Activated CD4-positive, alpha-beta T cell treated with anti-CD3 and anti-CD28 coated beads, Interleukin-2, amount 50 U/mL, for 48 hours (primary cell): ENCODE results near the gene TASOR2.
A peak's percentile ranks its signal among the peaks of the same experiment; 100 is the strongest.

Source experiments
- DNase-seq, 2 experiments: peaks; one replicate each; pipeline ENCODE4 v3.0.0-alpha.2; 2020

Gene TASOR2

DNA sequence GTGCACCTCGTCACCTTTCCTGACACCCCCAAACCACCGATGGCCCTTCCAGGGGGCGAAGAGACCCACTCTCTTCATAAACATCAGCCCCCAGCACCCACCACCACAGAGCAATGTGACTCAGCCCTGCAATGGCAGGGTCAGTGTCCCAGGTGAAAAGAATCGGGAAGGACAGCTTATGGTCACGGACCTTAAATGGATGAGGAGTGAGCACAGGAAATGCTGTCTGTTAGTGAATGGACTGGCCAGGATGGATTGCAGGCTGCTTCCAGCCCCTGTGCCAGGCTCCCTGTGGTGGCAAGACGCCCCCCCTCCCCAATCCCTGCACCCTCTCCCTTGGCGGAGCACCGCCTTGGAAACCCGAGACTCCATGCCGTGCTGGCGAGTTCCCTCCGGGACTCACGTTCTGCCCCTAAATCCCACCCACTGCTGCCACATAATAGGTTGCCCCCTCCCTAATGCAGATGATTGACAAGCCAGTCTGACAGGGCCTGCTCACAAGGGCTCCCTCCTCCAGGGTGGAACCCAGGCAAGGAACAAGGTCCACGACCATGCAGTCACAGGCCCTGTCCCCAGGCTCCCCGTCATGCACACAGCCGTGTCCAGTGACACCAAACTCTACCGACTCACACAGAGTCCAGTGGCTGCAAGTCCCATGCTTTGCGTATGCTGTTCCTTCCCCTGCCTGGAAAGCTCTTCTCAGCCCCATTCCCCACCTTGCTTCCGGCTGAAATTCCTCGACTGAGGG lies 25.6 kb upstream of the TASOR2 start:
- no peak for DNase-seq

GRCh38 chr10:5659702-5660528 lies 24.7 kb upstream of the TASOR2 start:
- DNase-seq = no peak

GRCh38 chr10:5661043-5661442 lies 23.6 kb upstream of the TASOR2 start:
- no peak for DNase-seq

- no peak for DNase-seq
Observed at GRCh38 chr10:5662708-5663579, 21.7 kb upstream of the TASOR2 start.

GRCh38 chr10:5663692-5664427 lies 20.8 kb upstream of the TASOR2 start:
- DNase-seq = no peak

DNA sequence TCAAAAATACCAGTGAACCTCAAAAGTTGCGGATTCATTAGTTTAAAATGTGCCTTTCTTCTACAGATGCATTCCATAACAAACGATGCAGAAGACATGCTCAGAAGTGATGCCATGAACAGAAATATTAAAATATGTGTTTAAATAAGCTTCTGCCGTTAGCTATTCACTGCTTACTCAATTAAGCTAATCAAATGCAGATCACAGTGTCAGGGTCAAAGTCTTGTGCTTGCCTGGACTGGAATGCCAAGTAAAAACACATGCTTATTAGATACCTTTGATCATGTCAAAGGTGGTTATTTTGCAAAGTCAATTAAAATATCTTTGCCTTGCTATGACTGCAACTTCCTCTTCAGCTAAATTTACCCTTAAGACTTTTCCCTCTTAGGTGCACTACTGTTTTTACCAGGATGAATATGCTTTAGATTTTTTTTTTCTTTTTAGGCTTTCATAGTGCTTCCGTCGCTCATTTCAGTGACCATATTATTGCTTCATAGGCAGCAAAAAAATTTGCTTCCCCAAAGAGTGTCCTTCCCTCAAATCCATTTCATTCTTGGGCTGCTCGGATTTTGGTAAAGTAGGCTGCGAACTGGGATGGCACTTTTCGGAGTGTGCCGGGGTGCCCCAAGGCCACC lies 19.1 kb upstream of the TASOR2 start:
- no peak for DNase-seq

GRCh38 chr10:5666008-5666840 lies 18.4 kb upstream of the TASOR2 start, which contains the start of gene ASB13:
ASB13 (minus strand) TSS chr10:5666595; CDS start chr10:5666551, 44 bp downstream.
- peak; percentile 52 to 55 for DNase-seq

GRCh38 chr10:5666841-5667630 lies 17.6 kb upstream of the TASOR2 start:
- no peak for DNase-seq

GRCh38 chr10:5668429-5668828 lies 16.2 kb upstream of the TASOR2 start:
- DNase-seq = no peak

- no peak for DNase-seq
Observed at GRCh38 chr10:5669604-5670003, 15.0 kb upstream of the TASOR2 start.

DNA sequence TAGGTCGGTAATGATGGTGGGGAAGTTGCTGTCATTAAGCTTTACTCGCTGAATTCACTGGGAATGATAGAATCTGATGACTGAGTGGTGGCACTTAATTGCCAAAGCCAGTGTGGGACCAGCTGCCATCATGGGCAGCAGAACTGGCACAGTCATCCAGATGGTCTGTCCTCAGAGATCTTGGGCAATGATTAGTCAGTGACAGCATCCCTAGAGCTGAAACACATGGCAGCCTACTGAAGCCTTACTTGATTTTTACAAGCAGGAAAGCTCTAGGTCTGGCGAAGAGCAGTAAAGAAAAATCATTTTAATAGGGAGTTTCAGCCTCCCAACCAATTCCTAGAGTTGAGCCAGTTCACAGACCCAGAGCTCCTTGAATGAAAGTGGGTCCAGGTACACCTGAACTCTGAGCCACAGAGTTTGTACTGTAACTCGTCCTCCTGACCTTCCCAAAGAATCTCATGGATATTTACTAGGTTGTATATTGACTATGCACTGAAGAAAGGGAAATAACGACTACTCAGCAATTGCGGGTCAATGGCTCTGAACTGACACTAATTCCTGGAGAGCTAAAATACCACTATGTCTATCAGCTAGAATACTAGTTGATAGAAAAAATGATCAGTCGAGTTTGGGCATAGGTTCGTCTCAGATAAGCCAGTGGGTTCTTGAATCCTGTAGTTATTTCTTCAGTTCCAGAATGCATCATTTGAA lies 13.8 kb upstream of the TASOR2 start:
- no peak for DNase-seq

DNA sequence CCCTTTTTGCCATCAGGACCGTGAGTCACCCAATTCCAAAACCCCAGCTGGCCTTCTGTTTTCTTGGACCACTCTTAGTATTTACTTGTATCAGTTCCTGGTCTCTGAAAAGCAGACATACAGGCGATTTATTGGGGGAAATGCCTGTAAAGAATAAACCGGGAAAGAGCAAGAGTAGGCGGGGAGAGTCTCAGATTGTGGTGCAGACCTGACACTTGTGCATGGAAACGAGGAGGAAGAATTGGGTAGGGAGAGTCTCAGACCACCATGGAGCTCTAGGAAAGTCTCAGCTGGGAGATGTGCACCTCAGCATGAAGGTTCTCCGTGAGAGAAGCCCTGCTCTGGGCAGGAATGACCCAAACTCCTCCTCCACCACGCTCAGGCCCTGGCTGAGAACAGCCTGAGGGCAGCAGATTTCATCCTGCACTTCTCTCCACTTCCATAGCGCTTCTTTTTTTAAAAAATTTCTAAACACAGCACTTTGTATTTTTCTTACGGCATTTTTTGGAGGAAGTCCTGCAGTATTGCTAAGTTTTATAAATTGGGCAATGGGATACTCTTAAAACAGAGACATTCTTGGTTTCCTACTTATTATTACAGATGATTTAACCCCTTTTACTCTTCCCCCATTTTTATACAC lies 6.1 kb upstream of the TASOR2 start:
- no peak for DNase-seq

- DNase-seq = no peak
Observed at GRCh38 chr10:5679037-5679435, 5.6 kb upstream of the TASOR2 start.

GRCh38 chr10:5679606-5680005 lies 5.0 kb upstream of the TASOR2 start:
- no peak for DNase-seq

GRCh38 chr10:5681930-5682329 lies 2.7 kb upstream of the TASOR2 start:
- no peak for DNase-seq

DNA sequence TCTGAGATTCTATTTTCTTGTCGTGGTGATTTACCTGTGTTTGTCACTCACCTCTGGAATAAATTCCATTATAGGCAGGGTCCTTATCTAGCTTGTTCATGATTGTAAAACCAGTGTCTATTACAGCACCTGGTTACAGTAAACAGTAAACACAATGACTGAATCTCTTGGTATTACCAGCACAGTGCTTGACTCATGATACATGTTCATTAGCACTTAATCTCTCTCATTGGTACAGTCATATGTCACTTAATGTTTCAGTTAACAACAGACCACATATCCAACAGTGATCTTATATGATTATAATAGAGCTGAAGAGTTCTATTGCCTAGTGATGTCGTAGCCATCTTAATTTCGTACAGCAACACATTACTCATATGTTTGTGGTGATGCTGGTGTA lies 1.6 kb upstream of the TASOR2 start:
- DNase-seq = no peak

DNA sequence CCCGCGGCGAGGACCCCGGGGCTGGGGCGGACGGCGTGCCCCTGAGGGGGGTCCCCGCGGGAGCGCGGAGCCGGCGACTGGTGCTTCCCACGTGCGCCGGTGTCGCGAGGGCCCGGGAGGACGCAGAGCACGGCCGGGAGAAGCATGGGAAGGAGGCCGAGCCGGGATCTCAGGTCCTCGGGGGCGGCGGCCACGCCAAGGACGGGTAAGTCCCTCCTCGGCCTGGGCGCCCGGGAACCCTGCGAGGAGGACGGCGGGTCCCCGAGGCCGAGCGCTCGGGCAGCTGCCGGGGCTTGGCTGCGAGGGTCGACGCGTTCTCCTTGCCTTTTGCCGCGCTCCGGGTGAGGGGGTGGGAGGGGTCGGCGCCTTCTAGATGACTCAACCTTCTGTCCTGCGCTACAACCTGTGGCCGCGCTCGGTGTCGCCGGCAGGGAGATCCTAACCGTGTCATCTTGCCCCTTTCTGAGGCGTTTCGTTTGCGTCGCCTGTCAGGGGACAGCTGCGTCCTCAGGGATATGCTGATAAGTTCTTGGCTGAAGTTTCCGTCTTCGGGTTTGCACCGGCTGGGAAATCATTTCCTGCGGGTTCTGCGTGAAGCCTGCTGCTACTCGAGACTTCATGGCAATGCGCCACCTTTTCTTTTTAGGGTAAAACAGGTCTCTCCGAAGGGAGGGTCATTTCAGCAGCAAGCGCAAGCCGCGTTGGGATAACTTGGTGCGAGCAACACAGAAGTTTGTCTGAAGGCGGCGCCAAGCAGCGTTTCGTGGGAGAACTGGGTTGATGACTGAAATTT lies 529 bp downstream of the TASOR2 start:
- DNase-seq = peak; percentile 68 to 79

DNA sequence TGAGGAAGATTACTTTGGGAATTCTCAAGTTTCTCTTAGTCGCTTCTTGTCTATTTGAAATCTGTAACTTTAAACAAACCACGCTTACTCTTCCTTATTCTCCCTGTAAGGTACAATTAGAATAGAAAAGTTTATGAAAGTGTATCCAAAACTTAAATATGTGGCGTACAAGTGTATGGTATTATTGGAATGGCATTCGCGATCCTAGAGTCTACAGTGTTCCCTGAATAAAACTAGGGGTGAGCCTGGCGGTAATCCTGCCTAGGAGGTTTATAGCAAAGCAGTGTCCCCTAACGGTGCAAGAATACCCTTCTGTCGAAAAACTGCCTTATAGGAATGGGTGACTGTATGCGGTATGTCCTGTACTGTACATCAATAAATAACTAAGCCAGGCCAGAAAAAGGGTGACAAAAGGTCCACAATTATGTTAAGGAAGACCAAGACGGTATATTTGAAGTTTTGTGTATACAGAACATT lies 1.2 kb downstream of the TASOR2 start:
- DNase-seq = no peak
